Retinal pigment epithelial cell (primary cell): ENCODE data around the gene NLGN1.

Experiments
- DNase-seq: peaks from one replicate; pipeline ENCODE4 v3.0.0-alpha.2; 2010; ENCODE audit warnings: low read depth
- H3K4me3 ChIP-seq: 2 replicates; pipeline ENCODE4 v1.5.1; 2011; ENCODE audit warnings: mild to moderate bottlenecking, low read length, control low read depth, moderate library complexity
- CTCF ChIP-seq: conservative IDR thresholded peaks from 2 replicates; pipeline ENCODE4 v1.5.1; 2011; ENCODE audit warnings: low read depth, low read length, control low read depth, inconsistent platforms

Gene NLGN1

GRCh38 chr3:173703771-173704170 lies 306.2 kb downstream of the NLGN1 start:
- TF ChIP-seq CTCF, result no peak
- no peak for DNase-seq

DNA sequence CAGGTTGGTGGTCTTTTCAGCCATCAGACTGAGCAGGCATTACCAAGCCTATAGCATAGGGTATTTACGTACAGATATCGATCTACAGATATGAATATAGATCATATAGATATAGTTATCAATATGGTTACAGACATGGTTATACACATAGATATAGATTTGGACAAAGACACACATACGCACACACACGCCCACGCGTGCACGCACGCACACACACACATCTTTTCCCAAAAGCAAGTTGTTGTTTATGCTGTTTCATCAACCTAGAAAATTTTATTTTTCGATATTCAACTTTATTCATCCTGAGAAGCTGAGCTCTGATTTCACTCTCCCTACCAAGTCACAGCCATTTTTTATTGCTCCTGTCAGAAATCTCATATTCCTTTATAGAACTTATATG lies 309.1 kb downstream of the NLGN1 start:
- DNase-seq, result no peak
- TF ChIP-seq CTCF, result no peak
- no peak overlapping the region for H3K4me3 ChIP-seq

More at GRCh38 chr3:173703771-173704170, 306.2 kb downstream of the NLGN1 start:
- H3K4me3 ChIP-seq, result no peak overlapping the region

DNA sequence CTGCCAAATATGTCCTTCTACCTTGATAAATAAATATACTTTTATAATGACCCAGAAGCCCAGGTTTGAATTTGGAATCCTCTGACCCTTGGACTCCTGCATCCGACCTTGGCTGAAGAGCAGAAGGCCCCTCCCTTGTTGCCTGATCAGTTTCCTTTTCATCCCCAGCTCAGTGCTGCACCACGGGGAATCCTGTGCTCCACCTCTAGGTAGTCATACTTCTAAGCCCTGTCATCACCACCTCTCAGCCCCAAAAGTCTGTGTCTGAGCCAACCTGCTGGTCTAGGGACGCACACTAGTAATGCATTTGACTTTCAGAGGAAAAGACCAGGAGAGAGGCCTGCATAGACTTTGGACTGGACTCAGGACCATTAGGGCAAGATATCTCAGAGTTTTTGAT lies 310.6 kb downstream of the NLGN1 start:
- no peak for TF ChIP-seq CTCF

DNA sequence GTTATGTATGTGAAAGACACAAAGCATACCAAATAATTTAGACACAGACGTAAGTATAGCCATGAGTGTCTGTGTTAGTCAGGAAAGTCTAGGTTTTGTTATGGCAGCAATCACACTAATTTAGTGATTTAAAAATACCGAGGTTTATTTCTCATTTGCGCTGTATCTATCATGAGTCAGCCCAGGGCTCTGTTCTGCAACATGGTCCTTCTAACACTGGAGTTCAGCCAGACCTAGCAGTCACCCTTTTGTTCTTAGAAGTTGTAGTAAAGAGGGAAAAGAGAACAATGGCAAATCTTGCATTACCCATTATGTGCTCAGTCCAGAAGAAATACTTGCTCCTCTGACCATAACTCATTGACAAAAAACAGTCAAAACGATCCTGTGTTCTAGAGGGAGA lies 311.5 kb downstream of the NLGN1 start:
- no peak for DNase-seq
- no peak for TF ChIP-seq CTCF
- no peak overlapping the region for H3K4me3 ChIP-seq

More for the DNA sequence above, 310.6 kb downstream of the NLGN1 start:
- no peak overlapping the region for H3K4me3 ChIP-seq
- DNase-seq, result no peak

- H3K4me3 ChIP-seq, result no peak overlapping the region
- no peak for TF ChIP-seq CTCF
- DNase-seq, result peak; percentile 14
Observed at GRCh38 chr3:173711619-173712018, 314.1 kb downstream of the NLGN1 start.

- TF ChIP-seq CTCF, result no peak
- no peak overlapping the region for H3K4me3 ChIP-seq
- DNase-seq, result no peak
Observed at GRCh38 chr3:173719585-173719984, 322.0 kb downstream of the NLGN1 start.

DNA sequence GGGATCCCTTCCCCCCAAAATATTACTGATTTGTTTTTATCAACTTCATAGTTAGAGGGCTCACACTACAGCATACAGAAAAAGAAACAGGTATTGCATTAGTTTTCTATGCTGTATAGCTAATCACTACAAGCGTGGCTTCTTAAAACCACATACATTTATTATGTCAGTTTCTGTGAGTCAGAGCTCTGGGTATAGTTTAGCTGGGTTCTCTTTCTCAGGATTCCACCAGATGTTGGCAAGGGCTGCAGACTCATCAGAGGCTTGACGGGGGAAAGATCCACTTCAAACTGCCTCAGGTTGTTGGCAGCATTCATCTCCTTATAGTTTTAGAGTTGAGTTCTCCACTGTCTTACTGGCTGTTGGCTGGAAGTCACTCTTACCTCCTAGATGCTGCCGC lies 328.0 kb downstream of the NLGN1 start:
- no peak for TF ChIP-seq CTCF
- DNase-seq, result no peak
- H3K4me3 ChIP-seq, result no peak overlapping the region
